ENCODE results near the gene IL12RB1. TPM values are rescaled to one million over a fixed set of nuclear protein-coding genes. Genes with fewer than 3 reads are reported as not detected.

The IL12RB1 gene
- total and polyA plus RNA-seq, 2 donors (not counting 1 experiment from before 2014, with no cell fraction given): 0.50 to 0.75 TPM

DNA sequence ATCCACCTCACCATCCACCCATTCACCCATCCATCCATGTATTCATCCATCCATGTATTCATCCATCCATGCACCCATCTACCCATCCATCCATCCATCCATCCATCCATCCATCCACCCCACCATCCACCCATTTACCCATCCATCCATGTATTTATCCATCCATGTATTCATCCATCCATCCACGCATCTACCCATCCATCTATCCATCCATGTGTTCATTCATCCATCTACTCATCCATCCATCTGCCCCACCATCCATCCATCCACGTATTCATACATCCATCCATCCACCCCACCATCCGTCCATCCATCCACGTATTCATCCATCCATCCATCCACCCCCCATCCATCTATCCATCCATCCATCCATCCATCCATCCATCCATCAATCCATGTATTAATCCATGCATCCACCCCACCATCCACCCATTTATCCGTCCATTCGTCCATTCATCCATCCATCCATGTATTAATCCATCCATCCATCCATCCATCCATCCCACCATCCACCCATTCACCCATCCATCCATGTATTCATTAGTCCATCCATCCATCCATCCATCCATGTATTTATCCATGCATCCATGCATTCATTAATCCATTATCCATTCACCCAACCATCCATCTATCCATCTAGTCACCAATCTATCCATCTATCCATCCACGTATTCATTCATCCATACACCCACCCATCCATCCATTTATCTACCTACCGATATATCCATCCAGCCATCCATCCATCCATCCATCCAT is 2.6 kb downstream of the IL12RB1 start:
- Histone ChIP-seq H3K36me3 (ENCODE audit: control insufficient read depth, insufficient read depth, low read length) (no peaks in the 10 kb centered on the region), H3K4me2 (ENCODE audit: extremely low read depth, insufficient read depth, low read length) (no peak overlapping the region), H3K9me3 (ENCODE audit: control insufficient read depth, insufficient read depth, low read depth, low read length) (no peaks in the 10 kb centered on the region), H3K27ac (ENCODE audit: insufficient read depth, low read length) (no peak overlapping the region), H2AFZ (ENCODE audit: low read length) (no peak overlapping the region), H3K79me2 (ENCODE audit: control insufficient read depth, insufficient read depth, low read length) (no peaks in the 10 kb centered on the region), H3K27me3 (ENCODE audit: control insufficient read depth, insufficient read depth, low read length) (peaks cover 3% of the 10 kb centered on the region), H3K9ac (ENCODE audit: insufficient read depth, low read length) (no peak overlapping the region), H4K20me1 (ENCODE audit: control insufficient read depth, extremely low read depth, insufficient read depth, low read length) (no peaks in the 10 kb centered on the region), H3K4me3 (replicated peaks in 1 of 4; ENCODE audit: control extremely low read depth in 1 of 4, insufficient read depth in 1 of 4, low read depth in 3 of 4, low read length in 4 of 4) (no peak overlapping the region), H3K4me1 (ENCODE audit: control insufficient read depth, extremely low read depth, insufficient read depth, low read length) (no peaks in the 10 kb centered on the region)
- DNase-seq (ENCODE audit: low read depth in 2 of 2): no peak
- TF ChIP-seq EZH2 (IDR thresholded peaks at IDR 0.05; ENCODE audit: low read length, missing control alignments): no peak
- TF ChIP-seq, protein P1, sequence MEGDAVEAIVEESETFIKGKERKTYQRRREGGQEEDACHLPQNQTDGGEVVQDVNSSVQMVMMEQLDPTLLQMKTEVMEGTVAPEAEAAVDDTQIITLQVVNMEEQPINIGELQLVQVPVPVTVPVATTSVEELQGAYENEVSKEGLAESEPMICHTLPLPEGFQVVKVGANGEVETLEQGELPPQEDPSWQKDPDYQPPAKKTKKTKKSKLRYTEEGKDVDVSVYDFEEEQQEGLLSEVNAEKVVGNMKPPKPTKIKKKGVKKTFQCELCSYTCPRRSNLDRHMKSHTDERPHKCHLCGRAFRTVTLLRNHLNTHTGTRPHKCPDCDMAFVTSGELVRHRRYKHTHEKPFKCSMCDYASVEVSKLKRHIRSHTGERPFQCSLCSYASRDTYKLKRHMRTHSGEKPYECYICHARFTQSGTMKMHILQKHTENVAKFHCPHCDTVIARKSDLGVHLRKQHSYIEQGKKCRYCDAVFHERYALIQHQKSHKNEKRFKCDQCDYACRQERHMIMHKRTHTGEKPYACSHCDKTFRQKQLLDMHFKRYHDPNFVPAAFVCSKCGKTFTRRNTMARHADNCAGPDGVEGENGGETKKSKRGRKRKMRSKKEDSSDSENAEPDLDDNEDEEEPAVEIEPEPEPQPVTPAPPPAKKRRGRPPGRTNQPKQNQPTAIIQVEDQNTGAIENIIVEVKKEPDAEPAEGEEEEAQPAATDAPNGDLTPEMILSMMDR (conservative IDR thresholded peaks at IDR 0.05 in 1 of 2, IDR thresholded peaks at IDR 0.05 in 1 of 2; ENCODE audit: low read depth in 1 of 2, low read length in 2 of 2): no peak

DNA sequence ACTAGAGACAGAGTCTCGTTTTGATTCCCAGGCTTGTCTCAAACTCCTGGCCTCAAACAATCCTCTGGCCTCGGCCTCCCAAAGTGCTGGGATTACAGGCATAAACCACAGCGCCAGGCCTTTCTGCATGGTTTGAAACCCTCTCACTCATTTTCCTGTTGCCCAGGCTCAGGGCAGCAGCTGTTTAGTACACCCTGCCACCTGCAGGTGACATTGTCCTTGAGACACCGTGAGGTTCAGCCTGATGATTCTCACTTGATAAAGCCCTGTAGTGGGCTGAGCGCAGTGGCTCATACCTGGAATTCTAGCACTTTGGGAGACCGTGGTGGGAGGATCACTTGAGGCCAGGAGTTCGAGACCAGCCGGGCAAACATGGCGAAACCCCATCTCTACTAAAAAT is 12.5 kb downstream of the IL12RB1 start:
- H3K4me1 ChIP-seq (ENCODE audit: control insufficient read depth, extremely low read depth, insufficient read depth, low read length): no peaks in the 10 kb centered on the region
- no peak for TF ChIP-seq EZH2 (IDR thresholded peaks at IDR 0.05; ENCODE audit: low read length, missing control alignments)
- TF ChIP-seq, protein P1 (conservative IDR thresholded peaks at IDR 0.05 in 1 of 2, IDR thresholded peaks at IDR 0.05 in 1 of 2; ENCODE audit: low read depth in 1 of 2, low read length in 2 of 2): no peak

DNA sequence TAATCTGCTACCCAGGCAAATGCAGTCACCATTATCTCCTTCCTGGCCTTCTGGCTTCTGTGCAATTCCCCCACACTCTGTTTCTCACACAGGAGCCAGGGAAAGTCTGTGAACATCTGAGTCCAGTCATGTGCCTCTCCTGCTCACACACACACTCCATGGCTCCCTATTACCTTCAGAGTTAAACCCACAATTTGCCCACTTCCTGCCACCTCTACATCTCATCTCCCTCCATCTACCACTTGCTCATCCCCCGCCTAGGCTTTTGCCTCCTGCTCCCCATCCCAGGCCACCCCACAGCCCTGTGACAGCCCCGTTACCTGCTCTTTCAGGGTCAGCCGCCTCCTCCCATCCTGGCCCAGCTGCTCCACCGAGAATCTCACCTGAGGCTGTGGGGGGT is 13.5 kb downstream of the IL12RB1 start:
- no peak for DNase-seq (ENCODE audit: low read depth in 2 of 2)
- no peaks in the 10 kb centered on the region for H3K79me2 ChIP-seq (ENCODE audit: control insufficient read depth, insufficient read depth, low read length)
- no peaks in the 10 kb centered on the region for H3K9me3 ChIP-seq (ENCODE audit: control insufficient read depth, insufficient read depth, low read depth, low read length)
- no peaks in the 10 kb centered on the region for H3K36me3 ChIP-seq (ENCODE audit: control insufficient read depth, insufficient read depth, low read length)
- no peak for TF ChIP-seq EZH2 (IDR thresholded peaks at IDR 0.05; ENCODE audit: low read length, missing control alignments)
- TF ChIP-seq, protein P1 (conservative IDR thresholded peaks at IDR 0.05 in 1 of 2, IDR thresholded peaks at IDR 0.05 in 1 of 2; ENCODE audit: low read depth in 1 of 2, low read length in 2 of 2): no peak
- no peak overlapping the region for H3K4me3 ChIP-seq (replicated peaks in 1 of 4; ENCODE audit: control extremely low read depth in 1 of 4, insufficient read depth in 1 of 4, low read depth in 3 of 4, low read length in 4 of 4)
- no peak overlapping the region for H2AFZ ChIP-seq (ENCODE audit: low read length)
- no peak overlapping the region for H3K4me2 ChIP-seq (ENCODE audit: extremely low read depth, insufficient read depth, low read length)
- H3K27me3 ChIP-seq (ENCODE audit: control insufficient read depth, insufficient read depth, low read length): peaks cover 3% of the 10 kb centered on the region
- H3K4me1 ChIP-seq (ENCODE audit: control insufficient read depth, extremely low read depth, insufficient read depth, low read length): no peaks in the 10 kb centered on the region
- H3K27ac ChIP-seq (ENCODE audit: insufficient read depth, low read length): no peak overlapping the region
- H3K9ac ChIP-seq (ENCODE audit: insufficient read depth, low read length): no peak overlapping the region
- no peaks in the 10 kb centered on the region for H4K20me1 ChIP-seq (ENCODE audit: control insufficient read depth, extremely low read depth, insufficient read depth, low read length)

More for the DNA sequence above, 12.5 kb downstream of the IL12RB1 start:
- Histone ChIP-seq H3K9ac (ENCODE audit: insufficient read depth, low read length) (no peak overlapping the region), H3K27me3 (ENCODE audit: control insufficient read depth, insufficient read depth, low read length) (peaks cover 3% of the 10 kb centered on the region), H3K4me2 (ENCODE audit: extremely low read depth, insufficient read depth, low read length) (no peak overlapping the region), H3K36me3 (ENCODE audit: control insufficient read depth, insufficient read depth, low read length) (no peaks in the 10 kb centered on the region), H2AFZ (ENCODE audit: low read length) (no peak overlapping the region), H3K9me3 (ENCODE audit: control insufficient read depth, insufficient read depth, low read depth, low read length) (no peaks in the 10 kb centered on the region), H3K27ac (ENCODE audit: insufficient read depth, low read length) (no peak overlapping the region), H4K20me1 (ENCODE audit: control insufficient read depth, extremely low read depth, insufficient read depth, low read length) (no peaks in the 10 kb centered on the region), H3K4me3 (replicated peaks in 1 of 4; ENCODE audit: control extremely low read depth in 1 of 4, insufficient read depth in 1 of 4, low read depth in 3 of 4, low read length in 4 of 4) (no peak overlapping the region), H3K79me2 (ENCODE audit: control insufficient read depth, insufficient read depth, low read length) (no peaks in the 10 kb centered on the region)
- no peak for DNase-seq (ENCODE audit: low read depth in 2 of 2)

Measured in fibroblast of lung (primary cell).